ENCODE results near the gene KCNK4. TPM values are rescaled to one million over a fixed set of nuclear protein-coding genes. Genes with fewer than 3 reads are reported as not detected.
"Not testable (repeated sequence)": the region's sequence is repeated elsewhere in the genome, so short reads cannot be mapped to it uniquely, and the experiment has no call there.

The KCNK4 gene
- not detected for total RNA-seq

GRCh38 chr11:64291262-64291751 lies at the start of gene KCNK4:
Gene KCNK4, plus strand, starts transcription at chr11:64291302. Its CDS starts 1,717 bp downstream, at chr11:64293019.
- no peak within 1 kb of the TSS for H3K27ac Mint-ChIP-seq
- H3K27me3 Mint-ChIP-seq: peaks cover 29% of the 10 kb centered on the region in 2 donors
- H3K9me3 Mint-ChIP-seq: no peaks in the 10 kb centered on the region
- ATAC-seq (no peak), DNase-seq (ENCODE audit: low spot score) (no peak)
- H3K4me1 Mint-ChIP-seq (ENCODE audit: low read depth in 2 of 2): peaks cover 12 to 15% of the 10 kb centered on the region in 2 donors
- H3K4me3 Mint-ChIP-seq: peak within 1 kb of the TSS; percentile 74
- H3K36me3 Mint-ChIP-seq: no peaks in the 10 kb centered on the region

GRCh38 chr11:64241491-64242374 lies 49.4 kb upstream of the KCNK4 start:
- Mint-ChIP-seq H3K4me1 (ENCODE audit: low read depth in 2 of 2) (peaks cover 6 to 30% of the 10 kb centered on the region in 2 donors), H3K9me3 (no peaks in the 10 kb centered on the region), H3K27me3 (no peaks in the 10 kb centered on the region), H3K4me3 (peak overlapping the region; percentile 92), H3K27ac (peak overlapping the region; percentile 95 to 97), H3K36me3 (no peaks in the 10 kb centered on the region)
- DNase-seq (ENCODE audit: low spot score) (no peak), ATAC-seq (peak; percentile 0 to 2)

- no peak for DNase-seq (ENCODE audit: low spot score)
- Mint-ChIP-seq H3K27ac (peak overlapping the region in 1 of 2 donors; percentile 31), H3K27me3 (no peaks in the 10 kb centered on the region), H3K4me1 (ENCODE audit: low read depth in 2 of 2) (peaks cover 13 to 41% of the 10 kb centered on the region in 2 donors), H3K36me3 (no peaks in the 10 kb centered on the region), H3K4me3 (peak overlapping the region; percentile 53), H3K9me3 (no peaks in the 10 kb centered on the region)
- no peak for ATAC-seq
Observed at GRCh38 chr11:64243236-64243854, 47.8 kb upstream of the KCNK4 start.

GRCh38 chr11:64244107-64244506 lies 47.0 kb upstream of the KCNK4 start:
- no peaks in the 10 kb centered on the region for H3K9me3 Mint-ChIP-seq
- no peaks in the 10 kb centered on the region for H3K27me3 Mint-ChIP-seq
- no peak overlapping the region for H3K27ac Mint-ChIP-seq
- DNase-seq (ENCODE audit: low spot score) (no peak), ATAC-seq (no peak)
- H3K4me1 Mint-ChIP-seq (ENCODE audit: low read depth in 2 of 2): peaks cover 13 to 41% of the 10 kb centered on the region in 2 donors
- H3K36me3 Mint-ChIP-seq: no peaks in the 10 kb centered on the region
- H3K4me3 Mint-ChIP-seq: no peak overlapping the region

GRCh38 chr11:64244966-64245365 lies 46.1 kb upstream of the KCNK4 start:
- Mint-ChIP-seq H3K4me3 (peak overlapping the region; percentile 86), H3K36me3 (no peaks in the 10 kb centered on the region), H3K4me1 (ENCODE audit: low read depth in 2 of 2) (peaks cover 12 to 38% of the 10 kb centered on the region in 2 donors), H3K27ac (peak overlapping the region in 1 of 2 donors; percentile 83), H3K27me3 (no peaks in the 10 kb centered on the region), H3K9me3 (no peaks in the 10 kb centered on the region)
- ATAC-seq (no peak), DNase-seq (ENCODE audit: low spot score) (no peak)

GRCh38 chr11:64245401-64245796 lies 45.7 kb upstream of the KCNK4 start:
- Mint-ChIP-seq H3K36me3 (no peaks in the 10 kb centered on the region), H3K27ac (peak overlapping the region; percentile 81 to 83), H3K4me1 (ENCODE audit: low read depth in 2 of 2) (peaks cover 7 to 35% of the 10 kb centered on the region in 2 donors), H3K9me3 (no peaks in the 10 kb centered on the region), H3K4me3 (peak overlapping the region; percentile 86), H3K27me3 (no peaks in the 10 kb centered on the region)
- ATAC-seq: no peak
- DNase-seq (ENCODE audit: low spot score): no peak

GRCh38 chr11:64245797-64246620 lies 45.1 kb upstream of the KCNK4 start:
- DNase-seq (ENCODE audit: low spot score): no peak
- peak overlapping the region; percentile 81 to 83 for H3K27ac Mint-ChIP-seq
- no peaks in the 10 kb centered on the region for H3K27me3 Mint-ChIP-seq
- no peaks in the 10 kb centered on the region for H3K36me3 Mint-ChIP-seq
- H3K4me3 Mint-ChIP-seq: peak overlapping the region; percentile 86
- H3K9me3 Mint-ChIP-seq: no peaks in the 10 kb centered on the region
- peaks cover 6 to 32% of the 10 kb centered on the region in 2 donors for H3K4me1 Mint-ChIP-seq (ENCODE audit: low read depth in 2 of 2)
- no peak for ATAC-seq

- peak overlapping the region; percentile 72 to 81 for H3K27ac Mint-ChIP-seq
Observed at GRCh38 chr11:64246621-64246870, 44.6 kb upstream of the KCNK4 start.

GRCh38 chr11:64246871-64247728 lies 44.0 kb upstream of the KCNK4 start, which contains the start of gene PPP1R14B:
Gene PPP1R14B, minus strand, starts transcription at chr11:64246943. Its CDS starts 270 bp downstream, at chr11:64246673.
- H3K4me3 Mint-ChIP-seq: peak within 1 kb of the TSS; percentile 86
- no peaks in the 10 kb centered on the region for H3K9me3 Mint-ChIP-seq
- H3K36me3 Mint-ChIP-seq: no peaks in the 10 kb centered on the region
- peaks cover 10 to 33% of the 10 kb centered on the region in 2 donors for H3K4me1 Mint-ChIP-seq (ENCODE audit: low read depth in 2 of 2)
- H3K27me3 Mint-ChIP-seq: no peaks in the 10 kb centered on the region
- peak within 1 kb of the TSS; percentile 81 to 83 for H3K27ac Mint-ChIP-seq
- peak; percentile 86 for DNase-seq (ENCODE audit: low spot score)
- ATAC-seq: peak; percentile 74 to 83

More at GRCh38 chr11:64246621-64246870, 44.6 kb upstream of the KCNK4 start:
- not testable (repeated sequence) for H3K36me3 Mint-ChIP-seq; H3K27me3 Mint-ChIP-seq; DNase-seq (ENCODE audit: low spot score); H3K9me3 Mint-ChIP-seq
- H3K4me1 Mint-ChIP-seq (ENCODE audit: low read depth in 2 of 2): peaks cover 6 to 29% of the 10 kb centered on the region in 2 donors
- H3K4me3 Mint-ChIP-seq: peak overlapping the region; percentile 82
- ATAC-seq: peak; percentile 25 to 48

GRCh38 chr11:64247729-64248531 lies 43.2 kb upstream of the KCNK4 start:
- H3K4me1 Mint-ChIP-seq (ENCODE audit: low read depth in 2 of 2): peaks cover 12 to 34% of the 10 kb centered on the region in 2 donors
- no peaks in the 10 kb centered on the region for H3K9me3 Mint-ChIP-seq
- no peaks in the 10 kb centered on the region for H3K27me3 Mint-ChIP-seq
- H3K4me3 Mint-ChIP-seq: peak overlapping the region; percentile 82
- no peak for DNase-seq (ENCODE audit: low spot score)
- no peaks in the 10 kb centered on the region for H3K36me3 Mint-ChIP-seq
- H3K27ac Mint-ChIP-seq: peak overlapping the region in 1 of 2 donors; percentile 76
- ATAC-seq: no peak

GRCh38 chr11:64248578-64248977 lies 42.5 kb upstream of the KCNK4 start:
- no peaks in the 10 kb centered on the region for H3K36me3 Mint-ChIP-seq
- no peak for DNase-seq (ENCODE audit: low spot score)
- no peak for ATAC-seq
- H3K4me3 Mint-ChIP-seq: no peak overlapping the region
- H3K27me3 Mint-ChIP-seq: no peaks in the 10 kb centered on the region
- no peaks in the 10 kb centered on the region for H3K9me3 Mint-ChIP-seq
- peaks cover 12 to 28% of the 10 kb centered on the region in 2 donors for H3K4me1 Mint-ChIP-seq (ENCODE audit: low read depth in 2 of 2)
- no peak overlapping the region for H3K27ac Mint-ChIP-seq

- H3K36me3 Mint-ChIP-seq: no peaks in the 10 kb centered on the region
- H3K4me1 Mint-ChIP-seq (ENCODE audit: low read depth in 2 of 2): peaks cover 12 to 31% of the 10 kb centered on the region in 2 donors
- no peak overlapping the region for H3K27ac Mint-ChIP-seq
- H3K27me3 Mint-ChIP-seq: no peaks in the 10 kb centered on the region
- no peaks in the 10 kb centered on the region for H3K9me3 Mint-ChIP-seq
- DNase-seq (ENCODE audit: low spot score): no peak
- H3K4me3 Mint-ChIP-seq: no peak overlapping the region
- no peak for ATAC-seq
Observed at GRCh38 chr11:64249038-64249437, 42.1 kb upstream of the KCNK4 start.

All from natural killer cell treated with Interleukin-12 subunit alpha and Interleukin-12 subunit beta and Interleukin-15 and Interleukin-18, amount 100 ng/mL, for 72 hours (primary cell).